Natural killer cell (primary cell): ENCODE results near the gene VWA8. TPM values are rescaled to one million over a fixed set of nuclear protein-coding genes. Genes with fewer than 3 reads are reported as not detected.

ENCODE experiments used
- ATAC-seq, 3 donors: fragments of 150-1000 bp in 2 of 3; fragments of 200-7000 bp in 1 of 3; cut with Tn5 transposase; 1 replicate in 1 of 3; 2 replicates in 2 of 3; pipeline ENCODE4 v1.10.0; 2021; ENCODE audit warnings: mild to moderate bottlenecking in 2 of 3, moderate library complexity in 2 of 3
- DNase-seq, 2 donors: peaks; one replicate each; pipeline versions ENCODE4 v3.0.0 to v3.0.0-alpha.2; 2013 to 2021; ENCODE audit warnings: mixed read lengths in 1 of 2
- H3K27ac ChIP-seq: one replicate; pipeline ENCODE4 v1.5.1; 2013; ENCODE audit warnings: mild to moderate bottlenecking, low read length
- H3K27me3 ChIP-seq: one replicate; pipeline ENCODE4 v1.6.1; 2013; ENCODE audit warnings: low read length; ENCODE audit not compliant: control insufficient read depth, insufficient read depth
- H3K36me3 ChIP-seq: one replicate; pipeline ENCODE4 v1.6.1; 2013; ENCODE audit warnings: low read length; ENCODE audit not compliant: control insufficient read depth, insufficient read depth
- H3K4me1 ChIP-seq: one replicate; pipeline ENCODE4 v1.6.1; 2013; ENCODE audit warnings: low read length; ENCODE audit not compliant: control insufficient read depth, insufficient read depth
- H3K4me3 ChIP-seq: one replicate; pipeline ENCODE4 v1.5.1; 2013; ENCODE audit warnings: low read length
- H3K9me3 ChIP-seq: one replicate; pipeline ENCODE4 v1.6.1; 2013; ENCODE audit warnings: low read length; ENCODE audit not compliant: control insufficient read depth, insufficient read depth
- H3K27ac Mint-ChIP-seq, 2 donors: one replicate each; pipeline ENCODE4 v1.8.0; 2022; ENCODE audit warnings: mild to moderate bottlenecking in 2 of 2, mixed read lengths in 2 of 2, moderate library complexity in 1 of 2
- H3K27me3 Mint-ChIP-seq, 2 donors: one replicate each; pipeline ENCODE4 v1.8.0; 2022; ENCODE audit warnings: low read depth in 2 of 2, mixed read lengths in 2 of 2
- H3K36me3 Mint-ChIP-seq: one replicate; pipeline ENCODE4 v1.8.0; 2022; ENCODE audit warnings: mixed read lengths
- H3K4me1 Mint-ChIP-seq, 2 donors: one replicate each; pipeline ENCODE4 v1.8.0; 2022; ENCODE audit warnings: mixed read lengths in 2 of 2
- H3K4me3 Mint-ChIP-seq: one replicate; pipeline ENCODE4 v1.8.0; 2022; ENCODE audit warnings: mild to moderate bottlenecking, moderate library complexity, mixed read lengths
- H3K9me3 Mint-ChIP-seq, 2 donors: one replicate each; pipeline ENCODE4 v1.8.0; 2022; ENCODE audit warnings: mixed read lengths in 2 of 2
- CTCF ChIP-seq: fragments of 200-600 bp; IDR thresholded peaks from one replicate; pipeline ENCODE4 v1.8.0; 2022; ENCODE audit warnings: antibody characterized with exemption
- WGBS: methylation state at CpG from one replicate; pipeline ENCODE4 v1.1.7; 2013; ENCODE audit warnings: missing lambda C conversion rate; ENCODE audit not compliant: insufficient coverage; 5-methylcytosine and 5-hydroxymethylcytosine counted together
- intact Hi-C: fragments of 100-400 bp; cut with micrococcal nuclease; formaldehyde crosslinking; loops from one replicate; pipeline ENCODE4 v1.14.2; 2022
- total RNA-seq, 4 donors: library from RNA; stranded (reverse); fragments of 120-200 nt in 1 of 4; gene quantifications; one replicate each; pipeline versions ENCODE4 v1.2.3 to v1.2.4, GENCODE V29; 2013 to 2022

The VWA8 gene
- total RNA-seq, 3 donors from 2014 or later (not counting 1 experiment from before 2014, with no cell fraction given), result 21.9 to 27.5 (median 22.6) TPM

GRCh38 chr13:41988244-41988643 is 27.3 kb upstream of the VWA8 start:
- no peaks in the 10 kb centered on the region for H3K9me3 Mint-ChIP-seq
- no peaks in the 10 kb centered on the region for H3K27me3 ChIP-seq

GRCh38 chr13:41985788-41986508 is 25.0 kb upstream of the VWA8 start:
- no peaks in the 10 kb centered on the region for H3K27me3 ChIP-seq
- H3K4me3 ChIP-seq, result no peak overlapping the region
- no peak overlapping the region for H3K27ac Mint-ChIP-seq
- no peaks in the 10 kb centered on the region for H3K9me3 Mint-ChIP-seq
- peak in 1 of 3 donors; percentile 46 for ATAC-seq
- H3K4me1 ChIP-seq, result no peaks in the 10 kb centered on the region
- no peak overlapping the region for H3K4me3 Mint-ChIP-seq
- no peaks in the 10 kb centered on the region for H3K9me3 ChIP-seq
- H3K36me3 Mint-ChIP-seq, result no peaks in the 10 kb centered on the region
- no peak for DNase-seq
- no peak overlapping the region for H3K27ac ChIP-seq
- H3K27me3 Mint-ChIP-seq, result peaks cover 13 to 41% of the 10 kb centered on the region in 2 donors
- H3K4me1 Mint-ChIP-seq, result no peaks in the 10 kb centered on the region
- no peak for TF ChIP-seq CTCF
- intact Hi-C loops, result no loop called here
- no peaks in the 10 kb centered on the region for H3K36me3 ChIP-seq
- WGBS, result 91% methylated on average over 1 of the region's 2 CpGs

More at GRCh38 chr13:41988244-41988643, 27.3 kb upstream of the VWA8 start:
- no peak for TF ChIP-seq CTCF
- intact Hi-C loops, result no loop called here
- Histone ChIP-seq H3K4me3 (no peak overlapping the region), H3K9me3 (no peaks in the 10 kb centered on the region), H3K4me1 (no peaks in the 10 kb centered on the region), H3K27ac (no peak overlapping the region), H3K36me3 (no peaks in the 10 kb centered on the region)
- ATAC-seq (no peak), DNase-seq (no peak)
- Mint-ChIP-seq H3K36me3 (no peaks in the 10 kb centered on the region), H3K27ac (no peak overlapping the region), H3K27me3 (peaks cover 14 to 31% of the 10 kb centered on the region in 2 donors), H3K4me3 (no peak overlapping the region), H3K4me1 (peaks cover 0 to 4% of the 10 kb centered on the region in 2 donors)

- DNase-seq (no peak), ATAC-seq (no peak)
- no peak for TF ChIP-seq CTCF
- no peaks in the 10 kb centered on the region for H3K4me1 ChIP-seq
- no peaks in the 10 kb centered on the region for H3K36me3 ChIP-seq
- no peak overlapping the region for H3K27ac ChIP-seq
- H3K27me3 ChIP-seq, result no peaks in the 10 kb centered on the region
- H3K36me3 Mint-ChIP-seq, result no peaks in the 10 kb centered on the region
- 100% methylated on average over 2 of the region's 4 CpGs for WGBS
- no peaks in the 10 kb centered on the region for H3K9me3 ChIP-seq
- no peak overlapping the region for H3K4me3 Mint-ChIP-seq
- intact Hi-C loops, result no loop called here
- no peak overlapping the region for H3K27ac Mint-ChIP-seq
- no peak overlapping the region for H3K4me3 ChIP-seq
- H3K4me1 Mint-ChIP-seq, result no peaks in the 10 kb centered on the region
- H3K9me3 Mint-ChIP-seq, result no peaks in the 10 kb centered on the region
- H3K27me3 Mint-ChIP-seq, result peaks cover 13 to 37% of the 10 kb centered on the region in 2 donors
Measured at GRCh38 chr13:41981951-41982715, 21.2 kb upstream of the VWA8 start.
